RKO (cell line): ENCODE data around the gene CITED4.

Source experiments
- DNase-seq: peaks from one replicate; pipeline ENCODE4 v3.0.0-alpha.2; 2016; ENCODE audit warnings: low spot score

Gene CITED4

GRCh38 chr1:40833979-40834378, 28.2 kb downstream of the CITED4 start:
- no peak for DNase-seq

GRCh38 chr1:40831001-40831732, 31.0 kb downstream of the CITED4 start:
- no peak for DNase-seq

- no peak for DNase-seq
These were observed 31.7 kb downstream of the CITED4 start for GRCh38 chr1:40830419-40830943.

GRCh38 chr1:40829631-40830245, 32.4 kb downstream of the CITED4 start:
- no peak for DNase-seq

- DNase-seq = no peak
These were observed 36.2 kb downstream of the CITED4 start for GRCh38 chr1:40825996-40826395.

GRCh38 chr1:40825435-40825788, 36.8 kb downstream of the CITED4 start:
- no peak for DNase-seq

- DNase-seq = no peak
These were observed 37.4 kb downstream of the CITED4 start for GRCh38 chr1:40824591-40825434.

GRCh38 chr1:40823983-40824382, 38.2 kb downstream of the CITED4 start:
- DNase-seq = no peak

- no peak for DNase-seq
These were observed 38.8 kb downstream of the CITED4 start for GRCh38 chr1:40823345-40823744.

- no peak for DNase-seq
These were observed 39.3 kb downstream of the CITED4 start for GRCh38 chr1:40822890-40823289.

- DNase-seq = no peak
These were observed 41.1 kb downstream of the CITED4 start for GRCh38 chr1:40820911-40821693.

- no peak for DNase-seq
These were observed 41.8 kb downstream of the CITED4 start for GRCh38 chr1:40820251-40820797.

- no peak for DNase-seq
These were observed 43.1 kb downstream of the CITED4 start for GRCh38 chr1:40819101-40819500.

- DNase-seq = no peak
These were observed 43.8 kb downstream of the CITED4 start for GRCh38 chr1:40818264-40818961.

- no peak for DNase-seq
These were observed 44.3 kb downstream of the CITED4 start for GRCh38 chr1:40817791-40818263.

- no peak for DNase-seq
These were observed 46.7 kb downstream of the CITED4 start for GRCh38 chr1:40815420-40815819.
